GM19193 (cell line): Measurements from ENCODE around the gene CSDE1.

Experiments used
- POLR2A ChIP-seq: IDR thresholded peaks from 4 replicates; pipeline ENCODE4 v1.6.1; 2011; ENCODE audit not compliant: insufficient read depth, insufficient read length; ENCODE audit errors: extremely low read depth

CSDE1 gene

GRCh38 chr1:114716304-114717170 is 41.2 kb downstream of the CSDE1 start, which contains the start of gene NRAS:
TSS of gene NRAS (minus strand) at chr1:114716771. CDS start at chr1:114716160, 611 bp downstream.
- peak; percentile 84 for TF ChIP-seq POLR2A

GRCh38 chr1:114715952-114716303 is 41.9 kb downstream of the CSDE1 start:
- TF ChIP-seq POLR2A: no peak

GRCh38 chr1:114712977-114713376 is 44.8 kb downstream of the CSDE1 start:
- TF ChIP-seq POLR2A: no peak

- TF ChIP-seq POLR2A: no peak
Observed at GRCh38 chr1:114710360-114710759, 47.4 kb downstream of the CSDE1 start.

- no peak for TF ChIP-seq POLR2A
Observed at GRCh38 chr1:114707604-114708003, 50.2 kb downstream of the CSDE1 start.

GRCh38 chr1:114703242-114703641 is 54.5 kb downstream of the CSDE1 start:
- no peak for TF ChIP-seq POLR2A

- no peak for TF ChIP-seq POLR2A
Observed at GRCh38 chr1:114702737-114703136, 55.0 kb downstream of the CSDE1 start.

GRCh38 chr1:114701931-114702330 is 55.9 kb downstream of the CSDE1 start:
- no peak for TF ChIP-seq POLR2A

- no peak for TF ChIP-seq POLR2A
Observed at GRCh38 chr1:114700036-114700600, 57.7 kb downstream of the CSDE1 start.

GRCh38 chr1:114696810-114697209 is 61.0 kb downstream of the CSDE1 start:
- no peak for TF ChIP-seq POLR2A

GRCh38 chr1:114695430-114696058 is 62.2 kb downstream of the CSDE1 start, which contains the start of gene AMPD1:
TSS of gene AMPD1 (minus strand) at chr1:114695546. CDS start at chr1:114695471, 75 bp downstream.
- no peak for TF ChIP-seq POLR2A

- no peak for TF ChIP-seq POLR2A
Observed at GRCh38 chr1:114694540-114695310, 63.1 kb downstream of the CSDE1 start.

- no peak for TF ChIP-seq POLR2A
Observed at GRCh38 chr1:114692947-114693346, 64.8 kb downstream of the CSDE1 start.

- no peak for TF ChIP-seq POLR2A
Observed at GRCh38 chr1:114691061-114691460, 66.7 kb downstream of the CSDE1 start.

- TF ChIP-seq POLR2A: no peak
Observed at GRCh38 chr1:114690148-114690547, 67.6 kb downstream of the CSDE1 start.
